Esophagus mucosa (tissue), 1 donor: ENCODE data around the gene ST8SIA6. TPM values are rescaled to one million over a fixed set of nuclear protein-coding genes. Genes with fewer than 3 reads are reported as not detected.
"Not testable (repeated sequence)": the region's sequence is repeated elsewhere in the genome, so short reads cannot be mapped to it uniquely, and the experiment has no call there.

ENCODE experiments used
- ATAC-seq: fragments of 200-7000 bp; cut with Tn5 transposase; one replicate; pipeline ENCODE4 v1.9.1; 2020
- total RNA-seq: library from RNA; stranded (reverse); gene quantifications from one replicate; pipeline ENCODE4 v1.2.4, GENCODE V29; 2023
- donor health status: DM: yes; HTN: yes; CAD: no.

ST8SIA6 gene
- total RNA-seq, 1 donor from 2014 or later = 1.6 TPM

GRCh38 chr10:17456032-17456548, 1.7 kb upstream of the ST8SIA6 start:
- ATAC-seq = no peak

- ATAC-seq = no peak
Measured at GRCh38 chr10:17455015-17455520, 673 bp upstream of the ST8SIA6 start.

- peak; percentile 95 for ATAC-seq
Measured at GRCh38 chr10:17453373-17454091, 863 bp downstream of the ST8SIA6 start.

GRCh38 chr10:17453035-17453372, 1.4 kb downstream of the ST8SIA6 start:
- ATAC-seq = no peak

- no peak for ATAC-seq
Measured at GRCh38 chr10:17452060-17452841, 2.1 kb downstream of the ST8SIA6 start.

GRCh38 chr10:17450024-17450423, 4.4 kb downstream of the ST8SIA6 start:
- ATAC-seq = no peak

- ATAC-seq = peak; percentile 66
Measured at GRCh38 chr10:17445400-17445998, 8.9 kb downstream of the ST8SIA6 start.

- ATAC-seq = no peak
Measured at GRCh38 chr10:17444388-17444714, 10.0 kb downstream of the ST8SIA6 start.

- ATAC-seq = peak; percentile 92
Measured at GRCh38 chr10:17443707-17444387, 10.5 kb downstream of the ST8SIA6 start.

GRCh38 chr10:17438583-17438982, 15.8 kb downstream of the ST8SIA6 start:
- no peak for ATAC-seq

- ATAC-seq = not testable (repeated sequence)
Measured at GRCh38 chr10:17436578-17436977, 17.8 kb downstream of the ST8SIA6 start.

- ATAC-seq = no peak
Measured at GRCh38 chr10:17435953-17436352, 18.4 kb downstream of the ST8SIA6 start.

- ATAC-seq = no peak
Measured at GRCh38 chr10:17435187-17435586, 19.2 kb downstream of the ST8SIA6 start.

- ATAC-seq = no peak
Measured at GRCh38 chr10:17432723-17433122, 21.7 kb downstream of the ST8SIA6 start.

GRCh38 chr10:17431871-17432311, 22.5 kb downstream of the ST8SIA6 start:
- ATAC-seq = no peak

GRCh38 chr10:17430647-17431355, 23.6 kb downstream of the ST8SIA6 start:
- peak; percentile 76 for ATAC-seq

- ATAC-seq = no peak
Measured at GRCh38 chr10:17429490-17429889, 24.9 kb downstream of the ST8SIA6 start.

GRCh38 chr10:17428351-17429097, 25.9 kb downstream of the ST8SIA6 start:
- ATAC-seq = no peak

- ATAC-seq = no peak
Measured at GRCh38 chr10:17427666-17428350, 26.6 kb downstream of the ST8SIA6 start.

- ATAC-seq = no peak
Measured at GRCh38 chr10:17427201-17427600, 27.2 kb downstream of the ST8SIA6 start.
